Lower leg skin (tissue), 4 donors: ENCODE data around the gene MORC2. TPM values are rescaled to one million over a fixed set of nuclear protein-coding genes. Genes with fewer than 3 reads are reported as not detected.

Experiments used
- DNase-seq, 2 donors: peaks; one replicate each; pipeline ENCODE4 v3.0.0-alpha.2; 2019; ENCODE audit warnings: low spot score in 2 of 2
- H3K4me3 ChIP-seq: fragments of 200-600 bp; sonication (generic); 2 replicates; pipeline ENCODE4 v1.5.1; 2017; ENCODE audit warnings: mild to moderate bottlenecking, low read depth; ENCODE audit not compliant: poor library complexity, severe bottlenecking
- CTCF ChIP-seq, 3 donors: fragments of 450-650 bp; IDR thresholded peaks; one replicate each; pipeline ENCODE4 v1.5.1; 2016; ENCODE audit warnings: antibody characterized with exemption in 3 of 3, mild to moderate bottlenecking in 3 of 3, moderate library complexity in 2 of 3
- POLR2A ChIP-seq, 2 donors: fragments of 450-650 bp; IDR thresholded peaks; one replicate each; pipeline ENCODE4 v1.6.1; 2016 to 2017; ENCODE audit warnings: antibody characterized with exemption in 2 of 2, mild to moderate bottlenecking in 1 of 2, moderate library complexity in 1 of 2
- WGBS, 2 donors: methylation state at CpG; one replicate each; pipeline ENCODE4 v1.1.5; 2018; 5-methylcytosine and 5-hydroxymethylcytosine counted together
- intact Hi-C: fragments of 100-400 bp; cut with DNase I; formaldehyde crosslinking; loops from one replicate; pipeline ENCODE4 v1.15.0; 2023; ENCODE audit warnings: low total_unique reads
- total RNA-seq, 4 donors: library from RNA; depleted of rRNA; stranded (reverse); fragments of >200 nt; gene quantifications; one replicate each; pipeline ENCODE4 v1.1.0, GENCODE V29; 2016

The MORC2 gene
- total RNA-seq, 4 donors from 2014 or later: 16.2 to 34.7 (median 21.4) TPM

GRCh38 chr22:30982512-30982911, 13.9 kb upstream of the MORC2 start:
- intact Hi-C loops: no loop called here
- TF ChIP-seq POLR2A (IDR thresholded peaks at IDR 0.05) (no peak), CTCF (IDR thresholded peaks at IDR 0.05) (no peak)
- 82 to 91% methylated on average over 2 of the region's 2 CpGs for WGBS, 2 donors

GRCh38 chr22:30979932-30980331, 11.4 kb upstream of the MORC2 start:
- intact Hi-C loops: no loop called here
- H3K4me3 ChIP-seq: no peak overlapping the region
- no peak for TF ChIP-seq POLR2A (IDR thresholded peaks at IDR 0.05)
- no peak for TF ChIP-seq CTCF (IDR thresholded peaks at IDR 0.05)
- 86 to 90% methylated on average over 3 of the region's 3 CpGs for WGBS, 2 donors
- DNase-seq: no peak

More at GRCh38 chr22:30982512-30982911, 13.9 kb upstream of the MORC2 start:
- no peak for DNase-seq
- no peak overlapping the region for H3K4me3 ChIP-seq

DNA sequence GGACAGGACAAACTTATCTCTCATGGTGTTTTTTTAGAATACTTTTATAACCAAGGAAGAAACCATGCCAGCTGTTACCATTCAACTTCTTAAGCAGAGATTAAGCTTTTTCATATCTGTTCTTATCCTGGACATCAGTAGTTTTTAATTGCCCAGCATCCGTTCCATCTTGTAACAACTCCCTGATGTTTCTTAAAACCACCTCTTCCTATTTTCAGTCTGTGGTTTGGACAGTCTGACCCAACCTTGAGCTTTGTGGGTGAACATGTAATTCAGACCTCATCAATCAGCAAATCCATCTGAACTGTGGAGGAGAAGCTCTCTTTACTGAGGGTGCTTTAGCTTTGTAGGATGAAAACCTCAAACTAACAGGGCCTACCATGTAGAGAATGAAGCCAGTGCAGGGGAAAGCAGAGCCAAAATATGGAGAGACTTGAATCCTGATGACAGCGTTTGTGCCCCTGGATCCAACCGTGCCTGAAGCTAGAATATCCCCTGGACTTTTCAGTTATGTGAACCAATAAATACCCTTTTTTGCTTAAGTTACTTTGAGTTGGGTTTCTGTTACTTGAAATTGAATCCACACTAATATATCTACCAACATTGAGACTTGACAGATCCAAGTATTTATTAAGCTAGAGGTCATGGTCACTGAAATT, 9.9 kb upstream of the MORC2 start:
- no peak overlapping the region for H3K4me3 ChIP-seq
- intact Hi-C loops: no loop called here
- no peak for DNase-seq
- WGBS, 2 donors: 92% methylated on average over 3 of the region's 3 CpGs
- TF ChIP-seq POLR2A (IDR thresholded peaks at IDR 0.05) (no peak), CTCF (IDR thresholded peaks at IDR 0.05) (no peak)

- no peak for DNase-seq
- peak overlapping the region; percentile 97 for H3K4me3 ChIP-seq
- intact Hi-C loops: no loop called here
- no peak for TF ChIP-seq CTCF (IDR thresholded peaks at IDR 0.05)
- TF ChIP-seq POLR2A (IDR thresholded peaks at IDR 0.05): no peak
- WGBS, 2 donors: 63 to 64% methylated on average over 3 of the region's 3 CpGs
These were observed 1.8 kb upstream of the MORC2 start for GRCh38 chr22:30970356-30970746.

- DNase-seq: peak in 1 of 2 donors; percentile 90
- WGBS, 2 donors: 8 to 11% methylated on average over 17 to 19 of the region's 49 CpGs
- H3K4me3 ChIP-seq: peak overlapping the region; percentile 97
- intact Hi-C loops: no loop called here
- TF ChIP-seq POLR2A (IDR thresholded peaks at IDR 0.05) (no peak), CTCF (IDR thresholded peaks at IDR 0.05) (no peak)
These were observed 1.2 kb upstream of the MORC2 start for GRCh38 chr22:30969532-30970355.
